ENCODE data around the gene PRKAG2. TPM values are rescaled to one million over a fixed set of nuclear protein-coding genes. Genes with fewer than 3 reads are reported as not detected.

The PRKAG2 gene
- total and polyA plus RNA-seq, 9 donors = 9.3 to 37.7 (median 22.6) TPM

- no peak for TF ChIP-seq POLR2A (IDR thresholded peaks at IDR 0.05)
- no peak for TF ChIP-seq CTCF (IDR thresholded peaks at IDR 0.05)
- no peak for TF ChIP-seq EP300 (IDR thresholded peaks at IDR 0.05)
- no peaks in the 10 kb centered on the region for H3K9me3 ChIP-seq
- H3K4me3 ChIP-seq = no peak overlapping the region
- no peaks in the 10 kb centered on the region for H3K27me3 ChIP-seq
- intact Hi-C loops (cut with DNase I) = no loop called here
- 83 to 89% (median 86%) methylated on average over 33 of the region's 33 CpGs for WGBS, 3 donors
- no peaks in the 10 kb centered on the region for H3K36me3 ChIP-seq
- peaks cover 5% of the 10 kb centered on the region for H3K4me1 ChIP-seq (ENCODE audit: insufficient read depth)
- no peak for DNase-seq
- H3K27ac ChIP-seq = no peak overlapping the region
Measured at GRCh38 chr7:151744656-151745638, 132.0 kb downstream of the PRKAG2 start.

GRCh38 chr7:151744051-151744580 lies 132.8 kb downstream of the PRKAG2 start:
- no peak overlapping the region for H3K4me3 ChIP-seq
- intact Hi-C loops (cut with DNase I) = no loop called here
- 85 to 92% (median 87%) methylated on average over 18 of the region's 18 CpGs for WGBS, 3 donors
- no peak for DNase-seq
- H3K4me1 ChIP-seq (ENCODE audit: insufficient read depth) = peaks cover 5% of the 10 kb centered on the region
- TF ChIP-seq EP300 (IDR thresholded peaks at IDR 0.05) (no peak), POLR2A (IDR thresholded peaks at IDR 0.05) (no peak), CTCF (IDR thresholded peaks at IDR 0.05) (no peak)
- no peaks in the 10 kb centered on the region for H3K9me3 ChIP-seq
- H3K27me3 ChIP-seq = no peaks in the 10 kb centered on the region
- H3K36me3 ChIP-seq = no peaks in the 10 kb centered on the region
- H3K27ac ChIP-seq = no peak overlapping the region

- intact Hi-C loops (cut with DNase I) = no loop called here
- no peak for TF ChIP-seq EP300 (IDR thresholded peaks at IDR 0.05)
- TF ChIP-seq CTCF (IDR thresholded peaks at IDR 0.05) = no peak
- no peak for TF ChIP-seq POLR2A (IDR thresholded peaks at IDR 0.05)
- Histone ChIP-seq H3K4me3 (no peak overlapping the region), H3K36me3 (no peaks in the 10 kb centered on the region), H3K4me1 (ENCODE audit: insufficient read depth) (peaks cover 5% of the 10 kb centered on the region), H3K27ac (no peak overlapping the region), H3K9me3 (no peaks in the 10 kb centered on the region), H3K27me3 (no peaks in the 10 kb centered on the region)
- no peak for DNase-seq
- 50 to 57% (median 55%) methylated on average over 10 of the region's 10 CpGs for WGBS, 3 donors
Measured at GRCh38 chr7:151743481-151743983, 133.4 kb downstream of the PRKAG2 start.

GRCh38 chr7:151742713-151743480 lies 134.0 kb downstream of the PRKAG2 start:
- intact Hi-C loops (cut with DNase I) = no loop called here

More at GRCh38 chr7:151742713-151743480, 134.0 kb downstream of the PRKAG2 start:
- Histone ChIP-seq H3K4me3 (no peak overlapping the region), H3K36me3 (no peaks in the 10 kb centered on the region), H3K9me3 (no peaks in the 10 kb centered on the region), H3K4me1 (ENCODE audit: insufficient read depth) (peaks cover 5% of the 10 kb centered on the region), H3K27ac (no peak overlapping the region), H3K27me3 (no peaks in the 10 kb centered on the region)
- no peak for TF ChIP-seq CTCF (IDR thresholded peaks at IDR 0.05)
- no peak for TF ChIP-seq POLR2A (IDR thresholded peaks at IDR 0.05)
- no peak for TF ChIP-seq EP300 (IDR thresholded peaks at IDR 0.05)
- no peak for DNase-seq
- WGBS, 3 donors = 58 to 65% (median 62%) methylated on average over 18 of the region's 18 CpGs
